ENCODE results near the gene HEXIM2.

DNA sequence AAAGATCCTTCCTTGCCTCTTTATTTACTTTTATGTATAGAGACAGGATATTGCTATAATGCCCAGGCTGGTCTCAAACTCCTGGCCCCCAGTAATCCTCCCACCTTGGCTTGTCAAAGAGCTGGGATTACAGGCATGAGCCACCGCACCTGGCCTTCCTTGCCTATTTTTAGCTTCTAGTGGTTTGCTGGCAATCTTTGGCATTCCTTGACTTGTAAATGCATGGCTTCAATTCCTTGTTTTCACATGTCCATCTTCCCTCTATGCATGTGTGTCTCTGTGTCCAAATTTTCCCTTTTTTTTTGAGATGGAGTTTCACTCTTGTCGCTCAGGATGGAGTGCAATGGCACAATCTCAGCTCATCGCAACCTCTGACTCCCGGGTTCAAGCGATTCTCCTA is 22.5 kb downstream of the HEXIM2 start:
- TF ChIP-seq, protein P1, sequence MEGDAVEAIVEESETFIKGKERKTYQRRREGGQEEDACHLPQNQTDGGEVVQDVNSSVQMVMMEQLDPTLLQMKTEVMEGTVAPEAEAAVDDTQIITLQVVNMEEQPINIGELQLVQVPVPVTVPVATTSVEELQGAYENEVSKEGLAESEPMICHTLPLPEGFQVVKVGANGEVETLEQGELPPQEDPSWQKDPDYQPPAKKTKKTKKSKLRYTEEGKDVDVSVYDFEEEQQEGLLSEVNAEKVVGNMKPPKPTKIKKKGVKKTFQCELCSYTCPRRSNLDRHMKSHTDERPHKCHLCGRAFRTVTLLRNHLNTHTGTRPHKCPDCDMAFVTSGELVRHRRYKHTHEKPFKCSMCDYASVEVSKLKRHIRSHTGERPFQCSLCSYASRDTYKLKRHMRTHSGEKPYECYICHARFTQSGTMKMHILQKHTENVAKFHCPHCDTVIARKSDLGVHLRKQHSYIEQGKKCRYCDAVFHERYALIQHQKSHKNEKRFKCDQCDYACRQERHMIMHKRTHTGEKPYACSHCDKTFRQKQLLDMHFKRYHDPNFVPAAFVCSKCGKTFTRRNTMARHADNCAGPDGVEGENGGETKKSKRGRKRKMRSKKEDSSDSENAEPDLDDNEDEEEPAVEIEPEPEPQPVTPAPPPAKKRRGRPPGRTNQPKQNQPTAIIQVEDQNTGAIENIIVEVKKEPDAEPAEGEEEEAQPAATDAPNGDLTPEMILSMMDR (IDR thresholded peaks at IDR 0.05 in 8 of 11, conservative IDR thresholded peaks at IDR 0.05 in 3 of 11), result no peak
- no peak for TF ChIP-seq POLR2A (IDR thresholded peaks at IDR 0.05)
